Activated T-cell treated with anti-CD3 and anti-CD28 coated beads for 48 hours (primary cell): ENCODE data around the gene ST6GAL1.
A peak's percentile ranks its signal among the peaks of the same experiment; 100 is the strongest.

Experiments
- DNase-seq: peaks from one replicate; pipeline ENCODE4 v3.0.0-alpha.2; 2020; ENCODE audit warnings: low read depth

Gene ST6GAL1

DNA sequence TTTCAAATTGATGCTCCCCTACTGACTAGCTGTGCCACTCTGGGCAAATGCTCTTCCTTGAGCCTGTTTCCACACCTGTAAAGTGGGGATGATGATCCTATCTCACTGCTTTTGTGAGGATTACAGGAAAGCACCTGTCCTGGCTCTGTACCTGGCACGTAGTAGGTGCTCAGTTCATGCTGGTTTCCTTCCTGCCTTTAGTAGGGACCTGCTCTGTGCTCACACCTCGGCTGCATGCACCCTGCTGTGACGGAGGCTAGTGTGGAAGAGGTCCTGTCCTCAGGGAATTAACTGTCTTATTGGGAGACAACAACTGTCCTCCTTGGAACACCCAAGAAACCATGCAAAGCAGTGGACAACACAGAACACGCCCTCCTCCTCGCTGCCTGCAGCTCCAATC lies 147.2 kb downstream of the ST6GAL1 start:
- DNase-seq: no peak

DNA sequence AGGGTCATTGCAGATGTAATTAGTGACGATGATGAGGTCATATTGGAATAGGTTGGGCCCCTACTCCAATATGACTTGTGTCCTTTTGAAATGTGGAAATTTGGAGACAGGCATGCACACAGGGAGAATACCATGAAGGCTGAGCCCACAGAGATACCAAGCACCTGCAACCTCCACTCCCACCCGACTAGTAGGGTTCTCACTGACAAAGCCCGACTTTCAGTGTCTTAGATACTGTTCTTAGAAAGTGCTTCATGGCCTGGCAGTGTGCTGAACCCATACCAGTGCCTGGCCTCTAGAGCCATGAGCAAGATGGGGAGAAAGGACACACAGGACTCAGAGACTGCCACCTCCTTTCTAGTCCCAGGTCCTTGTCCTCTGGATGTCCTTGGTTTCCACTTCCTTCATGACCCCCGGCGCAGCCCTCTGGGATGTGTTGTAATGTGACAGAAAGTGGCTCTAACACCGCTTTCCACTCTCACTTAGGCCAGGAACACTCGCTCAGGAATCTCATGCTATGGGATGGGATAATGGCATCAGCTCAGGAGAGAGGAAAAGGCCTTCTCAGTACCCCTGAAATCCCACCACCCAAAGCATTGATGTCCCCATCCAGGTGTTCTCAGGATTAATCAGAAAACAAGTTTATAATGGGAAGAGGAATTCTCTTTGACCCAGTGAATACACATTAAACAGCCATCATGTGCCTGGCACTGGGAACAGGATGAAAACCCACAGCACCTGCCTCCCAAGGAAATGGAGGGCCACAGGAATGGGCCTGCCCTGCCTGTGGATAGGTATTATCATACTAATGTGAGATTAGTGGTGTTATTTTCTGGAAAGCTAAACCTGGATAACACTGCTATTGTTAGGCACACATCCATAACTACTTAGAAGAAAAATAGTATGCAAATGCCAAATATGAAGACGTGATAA lies 149.0 kb downstream of the ST6GAL1 start:
- no peak for DNase-seq

DNA sequence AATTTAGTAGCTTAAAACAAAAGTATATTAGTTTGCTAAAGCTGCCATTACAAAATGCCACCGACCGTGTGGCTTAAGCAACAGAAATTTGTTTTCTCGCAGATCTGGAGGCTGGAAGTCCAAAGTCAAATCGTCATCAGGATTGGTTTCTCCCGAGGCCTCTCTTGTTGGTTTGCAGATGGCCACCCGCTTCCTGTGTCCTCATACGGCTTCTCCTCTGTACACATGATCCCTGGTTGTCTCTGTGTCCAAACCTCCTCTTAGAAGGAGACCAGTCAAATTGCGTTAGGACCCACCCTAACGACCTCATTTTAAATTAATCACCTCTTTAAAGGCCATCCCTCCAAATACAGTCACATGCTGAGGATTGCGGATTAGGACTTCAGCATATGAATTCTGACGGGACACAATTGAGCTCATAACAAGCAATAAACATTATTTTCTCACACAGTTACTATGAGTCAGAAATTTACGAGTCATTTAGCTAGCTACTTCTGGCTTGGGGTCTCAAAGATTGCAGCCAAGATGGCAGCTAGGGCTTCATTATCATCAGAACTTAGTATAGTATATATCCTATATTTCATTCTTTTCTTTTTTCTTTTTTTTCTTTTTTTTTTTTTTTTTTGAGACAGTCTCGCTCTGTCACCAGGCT lies 150.6 kb downstream of the ST6GAL1 start:
- no peak for DNase-seq

DNA sequence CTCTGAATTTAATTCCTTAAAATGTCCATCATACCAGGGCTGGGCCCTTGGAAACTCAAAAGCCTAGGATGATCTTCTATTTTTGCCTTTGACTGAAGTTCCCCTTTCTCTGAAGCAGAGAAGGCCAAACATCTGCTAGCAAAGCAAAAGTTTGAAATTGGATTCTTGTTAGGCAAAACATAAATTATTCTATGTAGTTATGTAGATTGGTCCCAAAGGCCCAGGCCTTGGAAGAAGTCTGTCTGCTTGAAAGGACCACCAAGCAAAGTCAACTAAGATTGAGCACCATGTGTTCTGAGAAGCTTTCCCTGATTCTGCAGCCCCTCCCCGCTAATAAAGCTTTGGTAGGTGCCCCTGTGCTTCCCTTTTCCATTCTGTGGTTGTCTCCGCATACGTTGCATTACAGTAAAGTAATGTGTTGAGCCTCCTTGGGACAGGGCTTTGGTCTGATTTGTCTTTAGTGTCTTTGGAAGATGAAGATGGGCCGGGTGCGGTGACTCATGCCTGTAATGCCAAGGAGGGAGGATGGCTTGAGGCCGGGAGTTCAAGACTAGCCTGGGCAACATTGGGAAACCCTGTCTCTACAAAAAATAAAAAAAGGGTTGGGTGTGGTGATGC lies 152.5 kb downstream of the ST6GAL1 start:
- DNase-seq: no peak

DNA sequence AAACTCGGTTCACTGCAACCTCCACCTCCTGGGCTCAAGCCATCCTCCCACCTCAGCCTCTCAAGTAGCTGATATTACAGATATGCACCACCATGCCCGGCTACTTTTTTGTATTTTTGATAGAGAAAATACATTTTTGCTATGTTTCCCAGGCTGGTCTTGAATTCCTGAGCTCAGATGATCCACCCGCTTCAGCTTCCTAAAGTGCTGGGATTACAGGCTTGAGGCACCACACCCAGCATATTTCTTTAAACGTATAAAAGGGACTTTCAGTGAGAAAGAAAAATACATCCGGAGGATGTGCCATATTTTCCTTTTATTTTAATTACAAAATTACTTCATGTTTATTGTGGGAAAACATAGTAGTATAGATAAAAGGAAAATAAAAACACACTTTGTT lies 153.8 kb downstream of the ST6GAL1 start:
- DNase-seq: no peak

DNA sequence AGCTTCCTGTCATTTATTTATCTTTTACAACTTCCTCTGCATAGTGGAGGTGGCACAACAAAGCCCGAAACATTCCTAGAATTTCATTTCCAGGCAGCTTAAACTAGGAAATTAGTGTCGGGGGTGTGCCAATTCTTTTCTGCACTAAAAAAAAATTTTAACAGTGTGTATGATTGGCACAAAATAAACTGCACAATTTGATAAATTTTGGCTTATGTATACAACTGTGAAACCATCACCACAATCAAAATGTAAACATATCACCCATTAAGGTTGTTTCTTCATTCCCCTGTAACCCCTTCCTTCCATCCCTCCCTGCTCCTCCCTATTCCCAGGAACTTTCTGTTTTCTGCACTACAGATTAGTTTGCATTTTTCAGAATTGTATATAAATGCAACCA lies 154.3 kb downstream of the ST6GAL1 start:
- no peak for DNase-seq

DNA sequence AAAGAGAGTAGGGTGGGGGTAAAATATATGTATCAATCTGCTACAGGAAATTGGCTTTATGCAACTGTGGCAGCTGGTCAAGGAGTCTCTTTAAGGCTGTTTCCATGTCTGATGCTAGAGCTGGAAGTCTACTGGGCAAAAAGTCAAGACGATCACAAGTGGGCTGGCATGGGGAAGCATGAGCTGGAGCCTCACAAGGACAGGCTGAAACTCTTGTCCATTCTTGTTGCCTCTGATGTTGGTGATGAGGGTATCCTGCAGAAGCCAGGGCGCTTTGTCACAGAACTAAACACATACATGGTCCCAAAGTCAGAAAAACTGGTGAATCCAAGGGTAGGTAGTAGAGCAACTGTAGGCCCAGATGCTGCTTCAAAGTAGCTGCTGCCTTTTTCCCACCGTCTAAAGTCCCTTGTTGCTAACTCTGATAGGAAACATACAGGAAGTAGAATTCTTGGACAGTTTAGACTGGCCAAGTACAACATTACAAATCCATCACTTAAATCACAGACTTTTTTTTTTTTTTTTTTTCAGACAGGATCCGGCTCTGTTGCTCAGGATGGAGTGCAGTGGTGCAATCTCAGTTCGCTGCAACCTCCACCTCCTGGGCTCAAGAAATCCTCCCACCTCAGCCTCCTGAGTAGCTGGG lies 154.8 kb downstream of the ST6GAL1 start:
- no peak for DNase-seq

DNA sequence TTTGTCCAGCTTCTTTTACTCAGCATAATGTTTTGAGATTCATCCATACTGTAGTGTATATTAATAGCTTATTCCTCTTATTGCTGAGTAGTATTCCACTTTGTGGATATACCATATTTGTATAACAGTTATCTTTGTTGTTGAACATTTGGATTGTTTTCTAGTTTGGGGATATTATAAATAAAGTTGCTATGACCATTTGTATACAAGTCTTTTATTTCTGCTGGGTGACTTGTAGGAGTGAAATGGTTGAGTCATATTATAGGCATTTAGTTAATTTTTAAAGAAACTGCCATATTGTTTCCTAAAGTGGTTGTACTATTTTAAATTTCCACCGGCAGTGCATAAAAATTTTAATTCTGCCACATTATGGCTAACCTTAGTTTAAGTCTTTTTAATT lies 155.6 kb downstream of the ST6GAL1 start:
- DNase-seq: no peak

DNA sequence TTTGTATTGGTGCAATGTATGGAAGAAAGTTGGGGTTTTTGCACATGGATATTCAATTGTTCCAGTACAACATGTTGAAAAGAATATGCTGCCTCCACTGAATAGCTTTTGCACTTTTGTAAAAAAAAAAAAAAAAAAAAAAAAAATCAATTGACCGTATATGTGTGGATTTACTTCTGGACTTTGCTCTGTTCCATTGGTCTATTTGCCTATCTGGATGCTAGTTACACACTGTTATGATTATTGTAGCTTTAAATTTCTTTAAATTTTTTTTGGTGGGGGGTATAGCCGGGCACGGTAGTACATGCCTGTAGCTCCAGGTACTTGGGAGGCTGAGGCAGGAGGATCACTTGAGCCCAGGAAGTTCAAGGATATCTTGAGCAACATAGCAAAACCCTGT lies 156.5 kb downstream of the ST6GAL1 start:
- no peak for DNase-seq

DNA sequence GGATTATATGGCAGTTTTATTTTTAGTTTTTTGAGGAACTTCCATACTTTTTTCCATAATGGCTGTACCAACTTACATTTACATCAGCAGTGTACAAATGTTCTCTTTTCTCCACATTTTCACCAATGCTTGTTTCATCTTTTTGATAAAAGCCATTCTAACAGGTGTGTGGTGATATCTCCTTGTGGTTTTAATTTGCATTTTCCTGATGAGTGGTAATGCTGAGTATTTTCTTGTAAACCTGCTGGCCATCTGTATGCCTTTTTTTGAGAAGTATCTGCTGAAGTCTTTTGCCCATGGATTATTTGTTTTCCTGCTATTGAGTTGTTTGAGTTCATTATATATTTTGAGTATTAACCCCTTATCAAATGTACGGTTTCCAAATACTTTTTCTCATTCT lies 158.4 kb downstream of the ST6GAL1 start:
- no peak for DNase-seq

DNA sequence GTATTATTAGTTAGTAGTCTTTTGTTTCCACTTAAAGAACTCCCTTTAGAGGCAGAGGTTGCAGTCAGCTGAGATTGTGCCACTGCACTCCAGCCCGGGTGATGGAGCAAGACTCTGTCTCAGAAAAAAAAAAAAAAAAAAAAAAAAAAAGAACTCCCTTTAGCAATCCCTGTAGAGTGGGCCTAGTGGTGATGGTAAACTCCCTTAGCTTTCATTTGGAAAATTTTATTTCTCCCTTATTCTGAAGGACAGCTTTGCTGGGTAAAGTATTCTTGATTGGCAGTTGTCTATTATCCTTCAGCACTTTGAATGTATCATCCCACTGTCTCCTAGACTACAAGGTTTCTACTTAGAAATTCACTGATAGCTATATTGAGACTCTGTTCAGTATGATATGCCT lies 163.0 kb downstream of the ST6GAL1 start:
- DNase-seq: no peak

DNA sequence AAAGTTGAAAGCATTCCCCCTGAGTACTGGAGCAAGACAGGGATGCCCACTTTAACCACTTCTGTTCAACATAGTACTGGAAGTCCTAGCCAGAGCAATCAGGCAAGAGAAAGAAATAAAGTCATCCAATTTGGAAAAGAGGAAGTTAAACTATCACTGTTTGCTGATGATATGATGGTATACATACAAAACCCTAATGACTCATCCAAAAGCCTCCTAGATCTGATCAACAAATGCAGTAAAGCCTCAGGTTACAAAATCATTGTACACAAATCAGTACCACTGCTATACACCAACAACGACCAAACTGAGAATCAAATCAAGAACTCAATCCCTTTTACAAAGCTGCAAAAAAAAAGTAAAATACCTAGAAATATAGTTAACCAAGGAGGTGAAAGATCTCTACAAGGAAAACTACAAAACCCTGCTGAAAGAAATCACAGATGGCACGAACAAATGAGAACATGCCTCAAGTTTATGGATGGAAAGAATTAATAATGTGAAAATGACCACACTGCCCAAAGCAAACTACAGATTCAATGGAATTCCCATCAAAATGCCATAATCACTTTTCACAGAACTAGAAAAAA lies 168.7 kb downstream of the ST6GAL1 start:
- no peak for DNase-seq

DNA sequence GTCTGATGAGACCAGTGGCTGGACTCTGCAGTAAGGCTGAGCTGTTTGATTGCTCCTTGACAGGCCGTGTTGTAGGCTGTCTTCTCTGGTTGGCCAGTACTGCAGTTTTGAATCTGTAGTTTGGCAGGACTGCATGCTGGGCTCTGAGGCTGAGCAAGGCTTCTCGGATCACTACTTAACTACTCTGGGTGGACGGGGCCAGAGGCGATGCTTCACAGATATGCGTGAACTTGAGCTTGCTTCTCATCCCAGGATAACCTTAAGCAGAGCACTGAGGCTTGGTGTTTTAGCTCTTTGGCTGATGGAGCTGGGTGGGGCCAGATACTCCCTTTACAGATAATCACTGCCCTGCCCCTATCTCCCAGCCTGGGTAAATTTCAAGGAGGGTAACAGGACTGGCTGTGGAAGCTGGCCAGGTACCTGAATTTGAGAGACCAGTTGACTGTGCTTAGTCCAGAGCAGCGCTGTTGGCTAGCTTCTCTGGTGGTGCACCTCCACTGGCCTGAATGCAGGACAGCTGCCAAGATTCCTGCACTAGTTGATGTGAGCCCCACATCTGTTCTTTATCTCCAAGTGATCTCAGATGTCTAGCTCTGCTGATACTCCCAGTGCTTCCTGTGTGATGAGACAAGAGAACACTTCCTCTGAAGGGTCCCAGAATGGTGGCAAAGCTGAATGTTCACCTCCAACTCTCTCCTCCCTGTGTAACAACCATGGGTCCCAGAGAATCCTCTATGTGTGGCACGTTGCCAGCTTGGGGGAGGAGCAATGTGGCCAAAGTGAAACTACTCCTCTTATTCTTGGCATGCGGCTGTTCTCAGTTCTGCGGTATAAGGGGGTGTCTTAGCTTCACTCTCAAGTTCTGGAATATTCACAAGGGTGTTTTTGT lies 171.1 kb downstream of the ST6GAL1 start:
- DNase-seq: peak; percentile 29

DNA sequence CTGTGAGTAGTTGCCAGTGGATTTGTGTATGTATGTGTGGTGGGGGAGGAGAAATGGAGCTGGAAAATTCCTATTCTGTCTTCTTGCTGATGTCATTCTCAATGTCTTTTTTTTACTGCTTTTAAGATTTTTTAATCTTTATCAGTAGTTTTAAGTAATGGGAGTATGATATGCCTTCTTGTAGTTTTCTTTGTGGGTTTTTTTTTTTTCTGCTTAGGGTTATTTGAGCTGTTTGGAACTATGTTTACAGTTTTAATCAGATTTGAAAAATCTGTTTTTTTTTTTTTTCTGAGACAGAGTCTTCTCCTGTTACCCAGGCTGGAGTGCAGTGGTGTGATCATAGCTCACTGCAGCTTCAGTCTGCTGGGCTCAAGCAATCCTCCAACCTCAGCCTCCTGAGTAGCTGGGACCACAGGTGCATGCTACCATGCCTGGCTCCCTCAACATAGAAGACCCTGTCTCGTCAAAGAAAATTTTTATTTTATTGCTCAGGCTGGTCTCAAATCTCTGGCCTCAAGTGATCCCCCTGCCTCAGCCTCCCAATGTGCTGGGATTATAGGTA lies 171.8 kb downstream of the ST6GAL1 start:
- no peak for DNase-seq

DNA sequence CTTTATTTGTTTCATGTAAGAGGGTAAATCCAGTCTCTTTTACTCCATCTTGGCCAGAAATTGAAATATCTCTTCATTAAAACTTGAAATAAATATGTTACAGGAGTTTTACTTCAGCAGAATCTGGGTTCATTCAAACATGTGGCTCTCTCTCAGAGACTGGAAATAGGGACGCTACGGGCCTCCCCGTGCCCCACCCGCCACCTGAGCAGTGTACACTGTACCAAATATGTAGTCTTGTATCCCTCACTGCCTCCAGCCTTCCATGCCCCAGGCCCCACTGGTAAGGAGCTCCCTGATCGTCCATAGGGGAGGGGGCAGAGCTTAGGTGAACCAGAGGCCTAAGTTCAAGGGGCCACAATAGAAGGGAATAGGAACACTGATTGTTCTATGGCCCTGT lies 172.9 kb downstream of the ST6GAL1 start:
- no peak for DNase-seq

DNA sequence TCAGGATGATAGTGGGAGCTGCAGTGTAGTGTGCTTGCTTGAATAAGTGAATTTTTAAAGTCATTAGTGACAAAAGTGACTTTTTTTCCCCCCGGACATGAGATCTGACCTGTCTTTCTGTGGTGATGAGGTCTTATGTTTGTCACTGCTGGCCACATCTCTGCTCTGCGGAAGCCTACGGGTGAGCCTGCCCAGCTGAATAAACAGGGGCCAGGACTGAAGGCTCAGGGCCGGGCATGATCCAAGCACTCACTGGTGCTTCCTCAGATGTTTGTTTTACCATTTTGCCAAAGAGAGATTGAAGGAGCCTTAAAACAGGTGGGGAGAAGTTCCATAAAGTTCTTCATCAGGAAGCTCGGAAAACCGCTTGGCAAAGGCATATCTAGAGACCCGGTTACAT lies 174.0 kb downstream of the ST6GAL1 start:
- DNase-seq: no peak

DNA sequence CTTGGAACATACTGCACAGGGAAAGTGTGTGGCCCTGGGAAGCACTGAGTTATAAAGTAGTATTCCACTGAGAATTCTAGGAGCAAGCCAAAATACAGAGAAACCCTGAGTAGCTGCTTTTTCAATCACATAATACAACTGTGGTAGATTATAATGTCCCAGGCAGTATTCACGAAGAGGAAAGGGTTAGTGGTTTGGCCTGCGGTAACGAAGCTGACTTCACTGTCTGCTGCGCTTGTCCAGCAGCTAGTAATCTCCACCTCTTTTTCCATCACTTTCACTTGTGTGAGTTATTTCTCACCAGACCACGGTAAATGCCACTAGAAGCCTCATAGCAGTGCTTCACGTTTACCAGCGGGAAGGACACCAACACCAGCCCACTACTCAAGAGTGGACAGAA lies 174.6 kb downstream of the ST6GAL1 start:
- DNase-seq: no peak

DNA sequence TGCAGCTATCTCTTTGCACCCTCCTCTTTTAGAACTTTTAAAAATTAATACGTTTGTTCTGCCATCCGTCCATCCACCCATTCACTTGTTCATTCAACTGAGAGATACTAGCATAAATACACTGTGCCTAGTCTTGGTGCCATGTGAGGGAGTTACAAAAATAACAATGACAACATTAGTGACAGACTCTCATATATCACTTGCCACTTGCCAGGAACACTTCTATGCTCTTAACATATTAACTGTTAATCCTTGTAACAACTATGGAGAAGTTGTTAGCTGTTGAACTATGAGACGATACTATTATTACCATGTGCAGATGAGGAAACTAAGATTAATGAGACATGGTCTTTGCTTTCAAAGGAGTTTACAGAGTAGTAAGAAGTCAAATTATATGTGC lies 175.4 kb downstream of the ST6GAL1 start:
- no peak for DNase-seq

DNA sequence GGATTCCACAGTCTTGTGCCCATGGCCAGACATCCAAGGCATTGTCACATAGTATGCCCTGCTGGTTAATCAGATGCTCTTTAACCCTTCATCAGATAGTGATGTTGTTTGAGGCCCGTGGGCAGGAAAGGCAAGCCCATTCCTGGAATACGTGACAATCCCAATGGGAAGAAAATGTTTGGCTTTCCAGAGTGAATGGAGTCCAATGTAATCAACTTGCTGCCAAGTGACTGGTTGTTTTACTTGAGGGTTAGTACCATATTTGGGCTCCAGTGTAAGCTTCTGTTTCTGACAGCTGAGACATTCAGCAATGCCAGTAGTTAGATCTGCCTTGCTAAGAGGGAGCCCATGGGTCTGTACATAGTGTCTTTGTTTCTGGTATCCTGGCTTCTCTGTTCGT lies 177.7 kb downstream of the ST6GAL1 start:
- no peak for DNase-seq

DNA sequence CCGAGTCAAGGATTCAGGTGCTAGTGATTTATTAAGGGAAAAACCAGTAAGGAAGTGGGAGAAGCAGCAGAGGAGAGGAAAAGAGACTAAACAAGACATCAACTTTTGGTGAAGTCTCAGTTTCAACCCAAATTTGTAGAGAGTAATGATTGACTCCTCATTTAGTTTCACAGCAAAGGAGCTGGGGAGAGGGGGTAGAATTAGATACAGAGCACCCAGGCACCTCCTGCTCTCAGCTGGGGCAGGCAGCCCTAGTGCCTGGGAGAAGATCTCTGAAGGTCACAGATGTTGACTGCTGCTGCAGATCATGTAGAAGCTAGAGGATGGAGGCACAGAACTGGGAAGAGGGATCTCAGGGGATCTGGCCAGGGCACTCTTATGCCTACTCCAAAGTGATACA lies 179.8 kb downstream of the ST6GAL1 start:
- DNase-seq: no peak
